HepG2 (cell line): ENCODE data around the gene MEF2B. TPM values are rescaled to one million over a fixed set of nuclear protein-coding genes. Genes with fewer than 3 reads are reported as not detected.

Experiments
- CC2D1A ChIP-seq: sonication (generic); formaldehyde crosslinking; IDR thresholded peaks from 2 replicates; pipeline ENCODE4 v1.8.1; 2023; ENCODE audit warnings: mild to moderate bottlenecking, missing genetic modification reagents
- FIP1L1 ChIP-seq: fragments of 200-400 bp; formaldehyde crosslinking; IDR thresholded peaks from 2 replicates; pipeline ENCODE4 v1.6.1; 2018; ENCODE audit warnings: low read depth, mild to moderate bottlenecking, low read length, moderate library complexity, borderline replicate concordance; ENCODE audit not compliant: insufficient read depth
- HDAC1 ChIP-seq: sonication (generic); formaldehyde crosslinking; IDR thresholded peaks from 2 replicates; pipeline ENCODE4 v1.5.1; 2020; ENCODE audit warnings: mild to moderate bottlenecking, missing genetic modification reagents
- HMGA1 ChIP-seq: sonication (generic); formaldehyde crosslinking; conservative IDR thresholded peaks from 2 replicates; pipeline ENCODE4 v1.4.0; 2020; ENCODE audit warnings: missing genetic modification reagents
- HMGXB3 ChIP-seq: sonication (generic); formaldehyde crosslinking; IDR thresholded peaks from 2 replicates; pipeline ENCODE4 v1.4.0; 2020; ENCODE audit warnings: missing genetic modification reagents, borderline replicate concordance
- HOMEZ ChIP-seq: IDR thresholded peaks from 2 replicates; pipeline ENCODE4 v1.6.1; 2016; ENCODE audit warnings: low read depth
- KLF16 ChIP-seq, 2 experiments: sonication (generic) in 1 of 2; formaldehyde crosslinking in 1 of 2; IDR thresholded peaks; 2 replicates each; pipeline versions ENCODE4 v1.6.1 to v1.8.0; 2016 to 2023; ENCODE audit warnings: missing genetic modification reagents in 2 of 2, missing compliant biosample characterization in 1 of 2
- PATZ1 ChIP-seq: sonication (generic); formaldehyde crosslinking; IDR thresholded peaks from 2 replicates; pipeline ENCODE4 v1.4.0; 2020; ENCODE audit warnings: missing genetic modification reagents
- POLR2G ChIP-seq: fragments of 200-400 bp; formaldehyde crosslinking; IDR thresholded peaks from 2 replicates; pipeline ENCODE4 v1.6.1; 2018; ENCODE audit warnings: mild to moderate bottlenecking, low read depth, low read length, moderate library complexity
- PRPF4 ChIP-seq: fragments of 200-400 bp; formaldehyde crosslinking; IDR thresholded peaks from 2 replicates; pipeline ENCODE4 v1.6.1; 2016; ENCODE audit warnings: low read length, low read depth; ENCODE audit not compliant: poor library complexity, severe bottlenecking
- SNAPC5 ChIP-seq: sonication (generic); formaldehyde crosslinking; IDR thresholded peaks from 2 replicates; pipeline ENCODE4 v1.8.1; 2023; ENCODE audit warnings: mild to moderate bottlenecking, missing genetic modification reagents, borderline replicate concordance
- SRY ChIP-seq: sonication (generic); formaldehyde crosslinking; IDR thresholded peaks from 2 replicates; pipeline ENCODE4 v1.8.0; 2022; ENCODE audit warnings: mild to moderate bottlenecking, missing genetic modification reagents
- TAF1 ChIP-seq: sonication (generic); formaldehyde crosslinking; IDR thresholded peaks from 2 replicates; pipeline ENCODE4 v1.4.0; 2020; ENCODE audit warnings: missing genetic modification reagents
- YEATS2 ChIP-seq: sonication (generic); formaldehyde crosslinking; IDR thresholded peaks from 2 replicates; pipeline ENCODE4 v1.4.0; 2020; ENCODE audit warnings: missing genetic modification reagents, borderline replicate concordance
- ZNF143 ChIP-seq: sonication (generic); formaldehyde crosslinking; IDR thresholded peaks from 2 replicates; pipeline ENCODE4 v1.4.0; 2020; ENCODE audit warnings: missing genetic modification reagents
- ZNF274 ChIP-seq: sonication (generic); formaldehyde crosslinking; IDR thresholded peaks from 2 replicates; pipeline ENCODE4 v1.5.1; 2020; ENCODE audit warnings: mild to moderate bottlenecking, missing genetic modification reagents
- ZNF280B ChIP-seq: sonication (generic); formaldehyde crosslinking; IDR thresholded peaks from 2 replicates; pipeline ENCODE4 v1.5.0; 2020; ENCODE audit warnings: missing genetic modification reagents, mild to moderate bottlenecking, borderline replicate concordance
- ZNF317 ChIP-seq: sonication (generic); formaldehyde crosslinking; IDR thresholded peaks from 2 replicates; pipeline ENCODE4 v1.5.0; 2020; ENCODE audit warnings: mild to moderate bottlenecking, missing genetic modification reagents
- polyA plus RNA-seq, 8 experiments: library from polyadenylated mRNA; depleted of rRNA in 3 of 8; stranded (reverse) in 7 of 8; unstranded in 1 of 8; fragments of >200 nt; fragmentation: Illumina TruSeq in 4 of 8; extraction: Trizol in 4 of 8; gene quantifications; 2 replicates each; pipeline versions ENCODE4 v1.2.1 to v1.2.3, GENCODE V29; 2011 to 2016; ENCODE audit warnings: low read depth in 4 of 8, missing spikeins in 1 of 8, mixed read lengths in 1 of 8; ENCODE audit not compliant: insufficient read depth in 1 of 8
- total RNA-seq, 5 experiments: library from RNA; depleted of rRNA; stranded (reverse); fragments of >200 nt; fragmentation: Illumina TruSeq; extraction: Trizol; gene quantifications; 2 replicates each; pipeline ENCODE4 v1.2.3, GENCODE V29; 2016; ENCODE audit warnings: low read depth in 1 of 5

MEF2B gene
- total and polyA plus RNA-seq, 2 of the 13 experiments (the other 11 are each of a cell fraction or from before 2014, with no cell fraction given) = 1.2 to 1.7 TPM

- TF ChIP-seq HMGXB3 (CRISPR knock-in tag) (peak; percentile 58; the same call in 1 of the 2 replicates), YEATS2 (CRISPR knock-in tag) (no peak), HMGA1 (no peak), HDAC1 (CRISPR knock-in tag) (peak; percentile 76), ZNF280B (CRISPR knock-in tag) (no peak), SRY (no peak; the same call in 1 of the 2 replicates), POLR2G (peak; percentile 92), ZNF143 (CRISPR knock-in tag) (no peak), SNAPC5 (CRISPR knock-in tag) (no peak), TAF1 (peak; percentile 55), PRPF4 (no peak), PATZ1 (CRISPR knock-in tag) (peak; percentile 68), HOMEZ (CRISPR knock-in tag) (no peak; the same call in 1 of the 2 replicates), FIP1L1 (peak; percentile 2; the same call in 1 of the 2 replicates), ZNF274 (CRISPR knock-in tag) (no peak), ZNF317 (CRISPR knock-in tag) (peak; percentile 66), KLF16 (CRISPR knock-in tag; IDR thresholded peaks at IDR 0.05) (peak in 1 of 2 experiments; percentile 40; a peak in 1 of 4 replicates), CC2D1A (CRISPR knock-in tag) (no peak)
Measured at GRCh38 chr19:19098703-19099632, 71.1 kb downstream of the MEF2B start (continued).
